Gastrocnemius medialis (tissue), 4 donors: ENCODE data around the gene SWT1.

Experiments used
- CTCF ChIP-seq, 5 experiments: fragments of 450-650 bp in 3 of 5; fragments of 200-600 bp in 2 of 5; sonication (generic) in 2 of 5; IDR thresholded peaks in 4 of 5; conservative IDR thresholded peaks in 1 of 5; 1 replicate in 4 of 5; 2 replicates in 1 of 5; pipeline ENCODE4 v1.5.1; 2016 to 2019; ENCODE audit warnings: antibody characterized with exemption in 5 of 5, mild to moderate bottlenecking in 3 of 5, moderate library complexity in 3 of 5
- POLR2A ChIP-seq, 2 donors: fragments of 450-650 bp; IDR thresholded peaks; one replicate each; pipeline ENCODE4 v1.6.1; 2017; ENCODE audit warnings: antibody characterized with exemption in 2 of 2, mild to moderate bottlenecking in 2 of 2, moderate library complexity in 2 of 2

- TF ChIP-seq POLR2A (IDR thresholded peaks at IDR 0.05) (no peak), CTCF (IDR thresholded peaks at IDR 0.05 in 4 of 5, conservative IDR thresholded peaks at IDR 0.05 in 1 of 5) (no peak)
These were observed 839 bp downstream of the SWT1 start for GRCh38 chr1:185157599-185158412.
